Adipose tissue (tissue), 3 donors: ENCODE data around the gene MAGOHB. TPM values are rescaled to one million over a fixed set of nuclear protein-coding genes. Genes with fewer than 3 reads are reported as not detected.
A peak's percentile ranks its signal among the peaks of the same experiment; 100 is the strongest.
"Not testable (repeated sequence)": the region's sequence is repeated elsewhere in the genome, so short reads cannot be mapped to it uniquely, and the experiment has no call there.

ENCODE experiments used
- H3K27ac ChIP-seq: one replicate; pipeline ENCODE4 v1.5.1; 2013; ENCODE audit warnings: low read depth, low read length
- WGBS, 3 donors: extraction: QIAGEN DNeasy Blood & Tissue Kit; methylation state at CpG; one replicate each; pipeline ENCODE4 v1.1.7; 2013; 5-methylcytosine and 5-hydroxymethylcytosine counted together
- polyA plus RNA-seq, 3 donors: library from polyadenylated mRNA; stranded (reverse); fragments of 200-250 nt; gene quantifications; one replicate each; pipeline ENCODE4 v1.2.3, GENCODE V29; 2013
- donor health status: healthy with polysubstance abuse.
- donor health status: Bipolar disorder and iron deficiency.
- donor health status: healthy.

MAGOHB gene
- 10 to 100 TPM in 2 of 3 donors, 1 to 10 TPM in 1; 6.8 to 18.7 (median 12.3) TPM for polyA plus RNA-seq

DNA sequence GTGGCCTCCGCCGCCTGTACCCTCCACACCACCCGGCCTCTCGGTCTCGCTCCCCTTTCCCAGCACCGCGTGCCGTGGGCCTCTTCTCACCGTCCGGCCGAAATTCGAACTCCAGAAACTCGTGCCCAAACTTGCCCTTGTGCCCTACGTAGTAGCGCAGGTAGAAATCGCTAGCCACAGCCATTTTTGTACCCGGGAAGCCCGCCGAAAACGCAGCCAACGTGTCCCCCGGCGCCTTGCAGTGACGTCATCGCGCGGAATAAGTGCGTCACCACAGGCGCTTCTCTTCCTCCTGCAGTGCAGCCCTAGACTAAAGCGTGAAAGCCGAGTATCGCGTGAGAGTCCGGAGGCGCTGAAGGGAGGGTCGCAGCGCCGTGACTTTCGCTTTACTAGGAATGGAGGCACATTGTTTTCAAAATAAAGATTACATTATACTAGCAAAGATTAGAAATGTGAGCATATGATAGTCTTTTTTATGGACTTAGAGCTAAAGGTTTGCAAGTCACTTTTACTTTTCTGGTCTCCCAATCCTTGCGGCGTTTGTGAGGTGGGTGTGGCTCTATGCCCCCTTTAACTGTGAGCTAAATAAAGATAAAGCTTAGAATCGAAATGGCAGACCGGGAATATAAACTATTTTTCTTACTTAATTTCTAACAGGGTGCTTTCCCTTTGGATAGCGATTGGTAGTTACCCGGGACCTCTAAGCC, at the start of gene MAGOHB:
TSS of gene MAGOHB (minus strand) at position 261 of the 707 bp plus-strand sequence. CDS start at position 184, 77 bp downstream.
- 0 to 1% (median 0%) methylated on average over 45 of the region's 45 CpGs for WGBS, 3 donors
- peak within 1 kb of the TSS; percentile 28 for H3K27ac ChIP-seq

DNA sequence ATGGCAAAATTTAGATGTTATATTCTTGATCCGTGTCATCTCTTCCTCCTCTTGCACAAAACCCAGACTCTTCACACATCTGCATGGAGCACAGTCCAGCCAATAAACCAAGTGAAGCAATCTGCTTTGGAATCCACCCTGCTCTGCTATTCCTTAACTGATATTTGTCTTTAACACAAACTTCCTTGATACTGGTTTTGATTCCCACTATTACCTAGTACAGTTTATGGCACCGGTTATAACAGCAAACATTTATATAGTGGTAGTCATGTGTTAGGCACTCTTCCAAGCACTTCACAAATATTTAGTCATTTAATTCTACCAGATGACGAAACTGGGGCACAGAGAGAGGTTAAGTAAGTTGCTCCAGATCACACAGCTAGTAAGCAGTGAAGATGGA, 47.9 kb upstream of the MAGOHB start:
- H3K27ac ChIP-seq, result no peak overlapping the region
- 45 to 79% (median 69%) methylated on average over 3 of the region's 3 CpGs for WGBS, 3 donors

DNA sequence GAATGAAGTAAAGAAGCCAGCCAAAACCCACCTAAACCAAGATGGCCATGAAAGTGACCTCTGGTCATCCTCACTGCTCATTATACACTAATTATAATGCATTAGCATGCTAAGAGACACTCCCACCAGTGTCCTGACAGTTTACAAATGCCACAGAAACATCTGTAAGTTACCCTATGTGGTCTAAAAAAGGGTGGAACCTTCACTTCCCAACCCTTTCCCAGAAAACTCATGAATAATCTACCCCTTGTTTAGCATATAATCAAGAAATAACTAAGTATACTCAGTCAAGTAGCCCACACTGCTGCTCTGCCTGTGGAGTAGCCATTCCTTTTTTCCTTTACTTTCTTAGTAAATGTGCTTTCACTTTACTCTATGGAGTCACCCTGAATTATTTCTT, 40.6 kb upstream of the MAGOHB start:
- no peak overlapping the region for H3K27ac ChIP-seq

GRCh38 chr12:10652192-10652591, 38.8 kb upstream of the MAGOHB start:
- H3K27ac ChIP-seq, result no peak overlapping the region
- WGBS, 3 donors, result 57 to 61% (median 60%) methylated on average over 3 of the region's 3 CpGs

GRCh38 chr12:10646576-10646975, 33.2 kb upstream of the MAGOHB start:
- not testable (repeated sequence) for H3K27ac ChIP-seq

DNA sequence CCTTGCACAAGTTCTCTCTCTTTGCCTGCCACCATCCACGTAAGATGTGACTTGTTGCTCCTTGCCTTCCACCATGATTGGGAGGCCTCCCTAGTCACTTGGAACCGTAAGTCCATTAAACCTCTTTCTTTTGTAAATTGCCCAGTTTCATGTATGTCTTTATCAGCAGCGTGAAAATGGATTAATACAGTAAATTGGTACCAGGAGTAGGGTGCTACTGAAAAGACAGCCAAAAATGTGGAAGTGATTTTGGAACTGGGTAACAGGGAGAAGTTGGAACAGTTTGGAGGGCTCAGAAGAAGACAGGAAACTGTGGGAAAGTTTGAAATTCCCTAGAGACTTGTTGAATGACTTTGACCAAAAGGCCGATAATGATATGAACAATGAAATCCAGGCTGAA, 32.5 kb upstream of the MAGOHB start:
- 40 to 70% (median 45%) methylated on average over 4 of the region's 4 CpGs for WGBS, 3 donors
- no peak overlapping the region for H3K27ac ChIP-seq

- H3K27ac ChIP-seq, result no peak overlapping the region
- WGBS, 3 donors, result 59 to 72% (median 72%) methylated on average over 6 of the region's 6 CpGs
Observed at GRCh38 chr12:10641735-10642500, 28.5 kb upstream of the MAGOHB start.

DNA sequence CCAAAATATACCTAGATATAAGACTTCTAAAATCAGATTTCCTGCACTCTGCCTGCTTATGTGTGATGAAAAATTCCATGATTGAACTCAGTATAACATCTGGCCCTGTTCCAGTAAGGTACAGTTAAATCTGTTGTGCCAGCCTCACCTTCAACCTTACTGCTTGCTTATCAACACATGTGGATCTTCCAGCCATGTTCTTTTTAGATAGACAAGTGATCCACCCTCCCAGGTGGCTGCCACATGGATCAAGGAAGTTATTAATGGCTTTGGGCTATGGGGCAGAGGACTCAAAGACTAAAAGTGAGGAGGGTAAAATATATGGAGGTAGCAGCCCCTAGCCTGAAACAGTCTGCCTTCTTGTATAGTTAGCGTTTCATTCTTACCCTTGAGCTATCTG, 25.3 kb upstream of the MAGOHB start:
- WGBS, 3 donors, result 86 to 96% (median 92%) methylated on average over 1 of the region's 1 CpG

DNA sequence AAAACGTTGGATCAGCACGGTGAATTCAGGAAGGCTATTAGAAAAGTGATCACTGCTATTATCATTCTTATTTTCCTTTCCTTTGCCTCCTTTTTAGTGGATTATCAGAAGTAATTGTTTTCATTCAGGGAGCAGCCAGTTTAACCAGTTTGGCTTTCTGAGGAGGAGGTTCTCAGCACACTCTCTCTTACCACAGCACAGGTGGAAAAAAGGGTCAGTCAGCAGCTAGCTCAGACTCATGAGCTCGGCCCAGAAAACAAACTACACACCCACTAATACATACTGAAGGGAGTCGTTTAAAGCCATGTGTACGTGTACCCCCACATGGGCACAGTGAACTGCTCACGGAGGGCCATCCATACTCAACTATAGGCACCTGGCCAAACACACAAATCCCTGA, 23.2 kb upstream of the MAGOHB start:
- H3K27ac ChIP-seq, result no peak overlapping the region
- 55 to 67% (median 66%) methylated on average over 6 of the region's 6 CpGs for WGBS, 3 donors

More for the DNA sequence above, 25.3 kb upstream of the MAGOHB start:
- H3K27ac ChIP-seq, result no peak overlapping the region

GRCh38 chr12:10636124-10636523, 22.7 kb upstream of the MAGOHB start:
- no peak overlapping the region for H3K27ac ChIP-seq
- WGBS, 3 donors, result 52 to 93% (median 80%) methylated on average over 3 of the region's 3 CpGs

- no peak overlapping the region for H3K27ac ChIP-seq
- 65 to 77% (median 74%) methylated on average over 2 of the region's 2 CpGs for WGBS, 3 donors
Observed at GRCh38 chr12:10635306-10635705, 21.9 kb upstream of the MAGOHB start.

DNA sequence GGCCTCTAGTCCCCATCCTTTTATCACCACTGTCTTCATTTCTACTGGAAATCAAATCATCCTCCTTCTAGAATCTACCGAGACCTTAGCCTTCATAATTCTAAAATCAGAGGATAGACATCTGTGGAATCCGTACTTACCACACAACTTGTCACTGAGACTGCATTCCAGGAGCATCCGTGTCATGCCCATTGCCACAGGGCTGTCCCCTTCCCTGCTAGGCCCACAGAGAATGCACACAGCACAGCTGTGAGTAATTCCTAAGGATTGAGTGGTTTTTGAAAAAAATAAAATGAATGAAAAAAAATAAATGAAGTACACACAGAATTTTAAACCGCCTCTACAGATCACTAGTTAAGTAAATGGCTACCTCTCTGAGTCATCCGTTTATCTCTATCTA, 21.0 kb upstream of the MAGOHB start:
- WGBS, 3 donors, result 81 to 91% (median 90%) methylated on average over 5 of the region's 5 CpGs
- no peak overlapping the region for H3K27ac ChIP-seq

GRCh38 chr12:10633541-10633940, 20.1 kb upstream of the MAGOHB start:
- no peak overlapping the region for H3K27ac ChIP-seq
- 56 to 84% (median 76%) methylated on average over 3 of the region's 3 CpGs for WGBS, 3 donors

GRCh38 chr12:10632226-10632625, 18.8 kb upstream of the MAGOHB start:
- no peak overlapping the region for H3K27ac ChIP-seq

DNA sequence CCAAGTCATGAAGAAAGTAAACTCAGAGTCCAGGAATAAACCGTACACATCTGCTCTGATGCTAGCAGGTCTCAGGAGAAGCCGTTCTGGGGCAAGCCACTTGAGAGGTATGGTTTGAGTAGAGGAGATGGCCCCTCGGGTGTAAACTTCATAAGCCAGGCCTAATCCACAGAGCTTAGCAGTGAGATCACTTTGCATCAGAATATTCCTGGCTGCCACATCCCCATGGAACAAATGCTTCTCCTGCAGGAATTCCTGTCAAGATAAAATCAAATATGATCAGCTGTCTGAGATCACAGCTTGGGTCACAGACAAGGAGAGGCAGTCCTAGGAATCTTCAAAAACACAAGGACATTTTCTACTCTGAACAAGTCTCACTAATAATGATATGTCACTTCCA, 11.2 kb upstream of the MAGOHB start:
- WGBS, 3 donors, result 47 to 78% (median 52%) methylated on average over 3 of the region's 3 CpGs
- no peak overlapping the region for H3K27ac ChIP-seq

DNA sequence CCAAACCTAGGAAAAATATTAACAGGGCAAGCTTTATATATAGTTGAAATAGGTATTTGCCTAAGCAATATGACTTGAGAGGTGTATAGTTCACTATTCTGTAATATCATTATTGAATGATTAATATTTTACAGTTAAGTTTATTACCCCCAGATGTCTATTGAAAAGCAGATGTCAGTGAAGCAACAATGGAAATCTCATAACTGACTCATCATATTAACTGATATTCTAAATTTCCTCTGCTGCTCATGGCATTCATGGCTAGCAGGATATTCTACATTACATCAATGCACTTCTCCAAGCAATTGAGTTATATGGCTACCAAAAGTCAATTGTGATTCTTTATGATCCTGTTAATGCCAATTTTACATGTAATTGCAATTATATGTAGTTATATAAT, 9.7 kb upstream of the MAGOHB start:
- no peak overlapping the region for H3K27ac ChIP-seq

GRCh38 chr12:10621278-10621677, 7.9 kb upstream of the MAGOHB start:
- 75 to 86% (median 75%) methylated on average over 1 of the region's 1 CpG for WGBS, 3 donors
- H3K27ac ChIP-seq, result no peak overlapping the region

GRCh38 chr12:10620078-10620779, 6.8 kb upstream of the MAGOHB start:
- 74 to 83% (median 80%) methylated on average over 10 of the region's 10 CpGs for WGBS, 3 donors
- no peak overlapping the region for H3K27ac ChIP-seq

GRCh38 chr12:10618338-10618987, 5.1 kb upstream of the MAGOHB start:
- no peak overlapping the region for H3K27ac ChIP-seq
- WGBS, 3 donors, result 77 to 81% (median 79%) methylated on average over 5 of the region's 5 CpGs
